ENCODE measurements around the gene DNAJC24.
A peak's percentile ranks its signal among the peaks of the same experiment; 100 is the strongest.
"Not testable (repeated sequence)": the region's sequence is repeated elsewhere in the genome, so short reads cannot be mapped to it uniquely, and the experiment has no call there.

DNAJC24 gene, protein sequence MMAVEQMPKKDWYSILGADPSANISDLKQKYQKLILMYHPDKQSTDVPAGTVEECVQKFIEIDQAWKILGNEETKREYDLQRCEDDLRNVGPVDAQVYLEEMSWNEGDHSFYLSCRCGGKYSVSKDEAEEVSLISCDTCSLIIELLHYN

DNA sequence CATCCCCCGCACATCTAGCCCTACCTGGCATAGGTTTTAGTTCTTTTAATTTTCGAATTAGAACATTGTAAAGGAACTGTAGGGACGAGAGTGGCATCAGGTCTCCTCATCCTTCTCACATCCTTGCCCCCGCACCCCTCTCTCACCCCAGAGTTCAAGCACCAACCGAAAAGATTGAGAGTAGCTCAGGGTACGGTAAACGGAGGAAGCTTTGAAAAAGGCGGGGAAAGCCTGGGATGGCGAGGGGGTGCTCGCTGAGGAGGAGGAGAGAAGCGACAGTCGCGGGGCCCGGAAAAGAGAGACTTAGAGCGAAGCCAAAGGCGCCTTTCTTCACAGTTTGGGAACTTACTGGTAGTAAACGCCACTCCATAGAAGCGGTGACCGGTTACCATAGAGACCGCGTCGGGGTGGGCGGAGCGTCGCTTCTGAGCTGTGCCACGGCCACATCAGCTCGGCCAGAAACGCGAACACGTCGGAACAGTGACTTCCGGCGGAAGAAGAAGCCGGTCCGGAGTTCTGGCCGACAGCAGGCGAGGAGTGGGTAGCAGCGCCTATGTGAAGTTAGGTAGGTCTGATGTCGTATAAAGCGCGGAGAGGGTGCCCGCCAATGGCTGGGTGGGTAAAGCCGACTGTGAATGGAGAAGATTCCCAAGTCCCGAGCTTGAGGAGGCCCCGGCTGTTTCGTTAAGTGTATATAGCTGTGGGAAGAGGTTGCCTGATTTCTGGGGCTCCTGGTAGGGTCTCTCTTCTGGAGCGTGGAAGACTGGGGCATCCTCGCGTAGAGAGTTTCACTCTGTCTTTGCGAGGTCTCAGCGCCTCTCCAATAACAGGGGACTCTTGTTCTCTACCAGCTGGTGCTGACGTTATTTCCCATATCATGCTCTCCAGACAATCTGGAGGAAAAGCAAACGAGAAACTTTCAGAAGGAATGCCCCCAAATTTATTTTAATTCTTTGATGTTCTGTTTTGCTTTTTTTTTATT lies at the start of gene DNAJC24, which contains the start of gene DCDC1:
DNAJC24 (plus strand) TSS at position 513 of the 982 bp plus-strand sequence. CDS start 889 bp downstream, outside the sequence.
DCDC1 (minus strand) TSS at position 392 of the 982 bp plus-strand sequence. CDS start 41,459 bp downstream, outside the sequence.
- peak; percentile 88 for DNase-seq (ENCODE audit: low read depth)

DNA sequence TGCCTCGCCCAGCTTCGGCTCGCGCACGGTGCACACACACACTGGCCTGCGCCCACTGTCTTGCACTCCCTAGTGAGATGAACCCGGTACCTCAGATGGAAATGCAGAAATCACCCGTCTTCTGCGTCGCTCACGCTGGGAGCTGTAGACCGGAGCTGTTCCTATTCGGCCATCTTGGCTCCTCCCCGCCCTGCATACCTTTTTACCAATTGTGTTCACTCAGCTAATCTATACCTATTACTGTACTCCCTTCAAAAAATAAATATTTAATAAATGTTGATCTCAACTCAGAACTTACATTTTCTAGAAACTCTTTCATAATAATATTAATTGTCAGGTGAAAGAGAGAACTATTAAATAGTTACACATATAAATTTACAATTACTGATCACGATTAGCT lies 48.2 kb upstream of the DNAJC24 start:
- not testable (repeated sequence) for DNase-seq (ENCODE audit: low read depth)

DNA sequence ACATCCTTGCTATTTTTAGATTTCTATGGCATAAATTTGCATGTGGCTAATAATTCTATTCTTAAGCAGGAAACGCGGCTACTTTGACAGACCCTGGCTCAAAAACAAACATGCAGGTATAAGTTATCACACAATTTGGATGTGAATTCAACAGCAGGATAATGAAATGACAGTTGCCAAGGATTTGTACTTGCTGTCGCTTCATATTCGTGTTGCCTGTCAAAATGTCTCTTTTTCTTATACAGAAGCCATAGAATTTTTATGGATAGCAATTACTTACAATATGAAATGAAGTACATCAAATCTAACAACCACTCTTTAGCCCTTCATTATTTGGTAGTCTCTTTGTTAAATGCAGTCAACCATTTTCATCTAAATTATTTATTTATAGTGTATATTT lies 46.5 kb upstream of the DNAJC24 start:
- DNase-seq (ENCODE audit: low read depth), result no peak

DNA sequence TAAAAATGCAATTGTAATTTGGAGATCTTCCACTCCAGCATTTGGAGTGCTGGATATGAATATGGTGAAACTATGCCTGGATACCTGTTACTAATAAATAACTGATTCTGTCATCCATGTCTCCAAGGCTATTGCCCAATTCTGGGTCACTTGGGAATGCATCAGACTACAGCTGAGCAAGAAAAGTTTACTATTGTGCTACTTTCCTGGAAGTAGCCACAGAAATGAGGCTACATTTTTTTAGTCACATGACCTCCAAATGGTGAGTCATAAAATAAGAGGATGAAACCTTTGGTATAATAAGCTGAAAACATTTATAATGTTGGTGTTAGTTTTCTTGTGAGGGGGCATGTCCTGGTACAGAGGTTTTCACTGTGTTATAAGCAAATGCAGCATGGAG lies 44.5 kb upstream of the DNAJC24 start:
- DNase-seq (ENCODE audit: low read depth), result peak; percentile 75

DNA sequence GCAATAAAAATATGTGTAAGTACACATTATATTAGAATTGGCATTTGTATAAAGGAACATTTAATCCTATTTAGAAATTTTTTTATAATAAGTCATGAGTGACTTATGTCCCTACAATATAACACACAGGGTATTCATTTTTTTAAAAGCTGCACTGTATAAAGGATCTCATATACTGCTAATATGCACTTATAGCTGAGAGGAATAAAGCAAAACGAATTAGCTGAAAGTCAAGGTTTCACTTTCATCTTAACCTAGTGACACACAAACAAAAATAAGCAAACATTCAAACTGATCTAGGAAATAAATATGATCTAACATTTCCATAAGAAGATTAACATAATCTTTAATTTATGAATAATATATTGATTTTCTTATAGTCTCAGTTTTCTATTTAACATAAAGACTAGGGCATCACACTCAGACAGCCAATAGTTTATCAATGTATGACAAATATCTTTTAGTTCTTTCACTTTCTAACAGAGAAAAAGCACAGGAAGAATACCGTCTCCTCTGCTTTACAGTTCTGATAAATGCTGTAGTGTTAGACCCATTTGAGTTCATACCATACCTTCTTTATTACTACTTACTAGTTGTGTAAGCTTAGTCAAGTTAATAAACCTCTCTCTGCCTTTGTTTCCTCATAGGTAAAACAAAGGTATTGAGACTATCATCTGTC lies 43.1 kb upstream of the DNAJC24 start:
- no peak for DNase-seq (ENCODE audit: low read depth)

DNA sequence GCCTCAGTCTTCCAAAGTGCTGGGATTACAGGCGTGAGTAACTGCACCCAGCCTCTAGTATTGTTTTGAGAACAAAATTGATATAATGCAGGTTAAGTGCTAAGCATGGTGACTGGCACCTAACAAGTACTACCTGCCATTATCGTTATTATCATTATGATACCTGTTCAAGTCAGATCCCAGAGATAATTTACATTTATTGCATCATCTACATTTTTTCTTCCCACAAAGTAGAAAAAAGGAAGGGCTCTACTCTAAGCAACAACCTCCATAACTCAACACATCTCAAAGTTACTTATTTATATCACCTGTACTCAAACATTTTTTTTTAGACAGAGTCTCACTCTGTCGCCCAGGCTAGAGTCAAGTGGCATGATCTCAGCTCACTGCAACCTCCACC lies 42.2 kb upstream of the DNAJC24 start:
- no peak for DNase-seq (ENCODE audit: low read depth)

DNA sequence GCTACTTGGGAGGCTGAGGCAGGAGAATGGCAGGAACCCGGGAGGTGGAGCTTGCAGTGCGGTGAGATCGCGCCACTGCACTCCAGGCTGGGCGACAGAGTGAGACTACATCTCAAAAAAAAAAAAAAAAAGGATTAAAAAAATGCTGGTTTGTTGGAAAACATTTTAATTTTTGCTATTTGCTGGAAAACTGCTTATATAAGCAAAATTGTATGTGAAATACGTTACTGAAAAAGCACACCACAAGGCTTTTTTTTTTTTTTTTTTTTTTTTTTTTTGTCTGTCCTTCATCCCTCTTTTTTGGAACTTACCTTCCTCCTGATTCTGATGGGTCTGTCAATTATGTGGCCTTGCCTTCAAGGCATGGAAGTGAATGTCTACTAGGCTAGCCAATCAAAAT lies 41.0 kb upstream of the DNAJC24 start:
- no peak for DNase-seq (ENCODE audit: low read depth)

DNA sequence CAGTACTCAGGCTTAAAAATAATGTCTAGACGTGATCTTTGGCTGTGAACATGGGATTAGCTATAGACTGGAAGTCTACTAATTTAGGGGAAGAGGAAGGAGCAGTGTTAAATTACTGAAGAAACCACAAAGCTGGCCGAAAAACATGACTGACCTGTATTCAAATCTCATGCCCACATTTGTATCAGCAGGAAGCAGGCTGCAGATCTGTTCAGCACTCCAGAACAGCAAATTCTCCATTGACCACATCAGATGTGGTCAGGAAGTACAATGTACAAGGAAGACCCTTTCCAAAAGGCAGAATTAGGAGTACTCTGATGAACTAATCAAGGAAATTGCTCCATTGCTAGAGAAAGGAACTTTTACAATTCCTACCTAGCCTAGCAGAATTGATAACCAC lies 31.9 kb upstream of the DNAJC24 start:
- DNase-seq (ENCODE audit: low read depth), result no peak

DNA sequence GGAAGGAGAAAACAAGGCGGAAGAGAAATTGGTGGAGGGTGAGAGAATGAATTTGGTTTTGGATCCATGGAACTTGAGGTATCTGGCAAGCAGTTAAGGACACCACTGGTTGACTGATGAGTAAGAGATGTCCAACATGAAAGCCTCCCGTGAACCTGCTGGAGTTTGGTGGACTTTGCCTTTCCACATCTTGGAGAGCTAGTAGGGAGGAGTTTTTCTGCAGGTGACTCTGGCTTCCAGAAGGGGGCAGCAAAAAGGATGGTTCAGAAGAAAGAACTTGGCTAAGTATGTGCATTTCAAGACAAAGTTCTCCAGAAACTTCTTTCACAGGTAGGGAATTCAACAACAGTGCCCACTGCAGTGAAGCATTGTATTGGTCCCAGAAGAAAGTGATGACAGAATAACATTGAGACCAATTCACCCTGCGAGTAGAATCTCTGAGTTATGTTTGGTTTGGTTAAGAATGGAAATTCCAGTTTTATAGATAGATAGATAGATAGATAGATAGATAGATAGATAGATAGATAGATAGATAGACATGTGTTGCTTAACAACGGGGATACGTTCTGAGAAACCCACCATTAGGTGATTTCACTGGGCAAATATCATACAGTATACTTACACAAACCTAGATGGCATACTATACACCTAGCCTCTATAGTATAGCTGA lies 28.6 kb upstream of the DNAJC24 start:
- peak; percentile 35 for DNase-seq (ENCODE audit: low read depth)

DNA sequence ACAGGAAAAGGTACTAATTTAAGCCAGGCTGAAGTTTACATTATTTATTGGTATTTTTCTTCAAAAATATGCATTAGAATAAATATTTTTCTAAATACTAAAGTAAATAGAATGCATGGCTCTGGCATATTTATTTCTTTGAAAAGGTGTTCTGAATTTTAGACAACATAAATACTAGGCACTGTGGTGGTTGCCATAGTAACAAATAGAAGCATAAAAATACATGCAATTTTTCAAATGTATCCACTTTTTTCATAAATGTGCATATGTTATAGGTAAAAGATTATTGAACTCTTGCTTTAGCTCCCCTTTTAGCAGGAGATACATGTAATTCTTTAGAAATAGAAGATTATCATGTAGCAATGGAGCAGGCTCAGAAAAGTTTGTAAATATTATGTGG lies 18.5 kb upstream of the DNAJC24 start:
- DNase-seq (ENCODE audit: low read depth), result no peak

DNA sequence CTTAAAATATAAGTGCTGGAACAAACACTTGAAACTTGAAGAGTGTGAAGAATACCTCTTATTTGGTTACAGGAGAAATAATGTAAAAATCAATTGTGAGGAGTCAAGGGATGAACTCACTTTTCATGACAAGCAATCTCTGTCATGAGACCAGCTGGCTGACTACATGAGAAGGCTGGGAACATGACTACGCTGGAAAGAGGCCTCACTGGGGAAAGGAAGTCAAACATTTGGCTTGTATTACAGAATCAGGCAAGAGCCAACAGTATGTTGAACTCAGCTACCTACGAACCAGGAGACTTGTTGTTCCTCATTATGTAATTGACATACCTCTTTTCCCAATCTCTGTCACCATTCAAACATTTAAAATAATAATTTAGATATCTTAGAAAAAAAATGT lies 14.5 kb upstream of the DNAJC24 start:
- no peak for DNase-seq (ENCODE audit: low read depth)

DNA sequence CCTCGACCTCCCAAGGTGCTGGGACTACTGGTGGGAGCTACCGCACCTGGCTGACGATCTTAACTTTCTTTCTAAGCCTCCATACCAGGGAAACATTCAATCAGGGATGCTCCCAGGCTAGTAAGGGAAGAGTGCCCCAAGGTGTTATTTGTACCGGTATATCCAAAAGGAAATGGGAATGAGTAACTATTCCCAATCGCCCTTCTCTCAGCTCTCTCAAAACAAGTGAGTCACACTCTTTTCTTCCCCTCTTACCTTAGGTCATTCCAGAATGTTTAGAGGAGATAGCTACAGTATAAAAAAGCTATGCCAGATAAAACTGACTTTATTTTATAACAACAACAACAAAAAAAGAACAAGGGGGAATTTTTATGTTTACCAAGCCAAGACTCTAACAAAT lies 13.8 kb upstream of the DNAJC24 start:
- no peak for DNase-seq (ENCODE audit: low read depth)

DNA sequence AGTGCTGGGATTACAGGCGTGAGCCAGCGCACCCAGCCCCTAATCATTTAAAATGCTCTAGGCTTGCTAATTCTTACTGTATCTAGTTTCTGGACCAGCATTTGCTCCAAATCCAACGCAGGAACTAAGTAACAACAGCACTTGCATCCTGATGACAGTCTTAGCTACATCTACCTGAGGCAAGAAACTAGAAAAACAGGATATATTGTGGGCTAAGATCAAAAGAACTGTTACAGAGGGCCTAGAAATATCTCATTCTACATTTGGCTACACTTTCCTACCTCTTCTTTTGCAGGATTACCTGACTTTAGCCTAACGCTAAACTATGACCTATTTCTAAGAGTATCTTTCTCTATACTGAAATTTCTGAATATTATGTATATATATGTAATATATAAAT lies 7.9 kb upstream of the DNAJC24 start:
- DNase-seq (ENCODE audit: low read depth), result no peak

DNA sequence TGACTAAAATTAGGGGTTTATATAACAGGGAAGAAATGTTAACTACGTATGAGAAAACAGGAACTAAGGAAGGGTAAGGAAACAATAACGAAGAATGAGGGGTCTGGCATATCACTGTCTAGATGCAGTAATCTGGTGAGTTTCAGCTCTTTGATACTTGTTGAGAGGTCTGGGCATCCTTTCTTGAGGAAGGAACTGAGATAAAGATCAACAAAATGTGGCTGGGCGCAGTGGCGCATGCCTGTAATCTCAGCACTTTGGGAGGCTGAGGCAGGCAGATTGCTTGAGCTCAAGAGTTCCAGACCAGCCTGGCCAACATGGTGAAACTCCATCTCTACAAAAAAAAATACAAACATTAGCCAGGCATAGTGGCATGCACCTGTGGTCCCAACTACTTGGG lies 2.9 kb upstream of the DNAJC24 start:
- no peak for DNase-seq (ENCODE audit: low read depth)

DNA sequence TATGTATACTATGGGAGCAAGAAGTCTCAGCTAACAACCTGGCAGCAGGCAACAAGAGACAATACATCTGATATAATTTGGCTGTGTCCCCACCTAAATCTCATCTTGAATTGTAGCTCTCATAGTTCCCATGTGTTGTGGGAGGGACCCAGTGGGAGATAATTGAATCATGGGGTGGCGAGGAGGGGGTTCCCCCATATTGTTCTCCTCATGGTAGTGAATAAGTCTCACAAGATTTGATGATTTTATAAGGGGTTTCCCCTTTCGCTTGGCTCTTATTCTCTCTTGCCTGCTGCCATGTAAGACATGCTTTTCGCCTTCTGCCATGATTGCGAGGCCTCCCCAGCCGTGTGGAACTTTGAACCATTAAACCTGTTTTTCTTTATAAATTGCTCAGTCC lies 6.2 kb downstream of the DNAJC24 start:
- no peak for DNase-seq (ENCODE audit: low read depth)

DNA sequence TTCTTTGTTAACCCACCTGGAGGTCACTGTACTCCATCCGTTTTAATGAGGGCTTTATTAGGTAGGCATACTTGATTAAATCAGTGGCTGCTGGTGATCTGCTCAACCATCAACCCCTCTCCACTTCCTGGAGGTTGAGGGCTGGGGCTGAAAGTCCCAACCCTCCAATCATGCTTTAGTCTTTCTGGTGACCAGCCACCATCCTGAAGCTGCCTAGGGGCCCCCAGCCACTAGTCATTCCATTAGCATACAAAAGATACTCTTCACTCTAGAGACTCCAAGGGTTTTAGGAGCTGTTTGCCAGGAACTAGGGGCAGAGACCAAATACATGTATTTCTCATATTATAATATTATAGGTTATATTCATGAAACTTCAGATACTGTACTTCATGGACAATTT lies 13.5 kb downstream of the DNAJC24 start:
- no peak for DNase-seq (ENCODE audit: low read depth)

DNA sequence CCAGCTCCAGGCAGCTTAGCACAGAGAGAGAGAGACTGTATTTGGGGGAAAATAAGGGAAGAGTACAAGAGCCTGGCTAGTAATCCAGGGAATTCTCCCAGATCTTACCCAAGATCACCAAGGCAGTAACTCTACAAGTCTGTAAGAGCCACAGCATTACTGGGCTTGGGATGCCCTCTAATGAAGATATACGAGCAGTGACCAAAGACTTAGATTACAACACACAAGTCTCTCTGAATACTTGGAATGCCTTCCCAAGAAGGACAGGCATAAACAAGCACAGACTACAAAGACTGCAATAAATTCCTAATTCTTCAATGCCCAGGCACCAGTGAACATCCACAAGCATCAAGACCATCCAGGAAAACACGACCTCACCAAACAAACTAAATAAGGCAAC lies 17.7 kb downstream of the DNAJC24 start:
- peak; percentile 79 for DNase-seq (ENCODE audit: low read depth)

DNA sequence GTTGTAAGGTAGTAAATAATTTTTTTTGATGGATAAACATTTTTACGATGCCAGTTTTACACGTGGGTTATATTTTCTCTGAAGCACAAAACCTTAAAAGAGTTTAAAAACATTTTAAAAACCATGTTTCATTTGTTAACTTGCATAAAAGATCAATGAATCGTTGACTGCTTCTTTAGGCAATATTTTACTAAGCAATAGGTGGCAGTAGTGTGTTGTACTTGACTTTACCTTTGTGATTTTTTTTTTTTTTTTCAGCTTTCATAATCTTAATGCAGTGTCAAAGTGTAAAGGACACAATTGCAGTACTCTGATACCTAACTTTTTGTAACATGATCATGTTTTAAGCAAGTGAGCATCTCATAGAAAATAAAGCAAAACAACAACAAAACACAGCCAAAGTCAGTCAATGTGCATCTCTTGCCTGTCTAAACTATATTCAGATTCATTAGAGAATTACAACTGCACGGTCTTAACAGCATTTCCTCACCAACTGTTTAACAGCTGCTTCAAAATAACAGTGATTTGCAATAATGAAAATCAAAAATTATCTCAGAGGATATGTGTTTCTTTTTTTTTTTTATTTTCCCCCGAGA lies 27.7 kb downstream of the DNAJC24 start:
- DNase-seq (ENCODE audit: low read depth), result peak; percentile 21

DNA sequence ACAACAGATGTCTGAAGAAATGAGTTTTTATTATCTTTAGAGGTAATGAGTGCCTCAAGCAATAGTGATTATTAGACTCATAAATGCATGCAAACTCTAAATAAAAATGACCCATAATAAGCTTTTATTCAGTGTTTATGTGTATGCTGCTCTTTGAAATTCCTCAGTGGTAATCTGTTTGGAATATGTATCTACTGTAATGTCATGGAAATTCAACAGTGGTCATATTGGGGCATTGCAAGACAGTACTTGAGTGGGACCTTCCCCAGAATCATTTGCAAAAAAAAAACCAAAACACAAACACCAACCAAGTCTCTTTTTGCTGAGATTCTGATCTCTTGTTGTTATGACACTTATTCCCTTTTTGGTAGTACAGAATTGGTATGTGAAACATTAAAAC lies 35.0 kb downstream of the DNAJC24 start:
- no peak for DNase-seq (ENCODE audit: low read depth)

DNA sequence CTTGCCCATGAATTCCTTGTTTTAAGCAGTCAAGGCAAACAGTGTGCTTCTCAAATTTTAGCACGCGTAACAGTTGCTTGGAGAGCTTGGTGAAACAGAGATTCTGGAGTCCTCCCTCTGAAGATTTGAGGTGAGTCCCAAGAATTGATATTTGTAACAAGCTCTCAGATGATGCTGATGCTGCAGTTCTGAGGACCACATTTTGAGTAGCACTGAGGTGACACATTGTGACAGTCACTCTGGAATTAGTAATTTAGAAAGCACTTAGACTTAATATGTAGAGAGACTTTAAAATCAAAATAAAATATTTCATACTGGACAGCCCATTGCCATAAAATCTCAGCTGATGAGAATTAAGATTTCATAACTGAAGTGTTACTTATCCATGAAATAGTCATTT lies 38.5 kb downstream of the DNAJC24 start:
- DNase-seq (ENCODE audit: low read depth), result no peak

DNA sequence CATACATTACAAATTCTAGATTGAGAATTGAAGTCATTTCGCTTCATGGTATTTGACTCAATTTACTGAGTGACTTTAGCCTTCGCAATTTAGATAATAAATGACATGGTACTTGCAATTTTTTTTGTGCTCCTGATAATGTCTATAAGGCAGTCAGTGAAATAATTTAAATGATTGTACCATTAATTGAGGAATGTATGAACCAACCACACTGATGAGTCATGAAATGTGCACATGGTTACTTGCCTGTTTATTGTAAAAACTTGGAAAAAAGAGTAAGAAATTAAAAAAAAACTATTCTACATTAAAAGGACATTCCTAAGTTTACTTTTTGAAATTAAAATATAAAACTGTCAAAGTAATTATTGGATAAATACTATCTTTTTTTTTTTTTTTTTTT lies 43.3 kb downstream of the DNAJC24 start:
- DNase-seq (ENCODE audit: low read depth), result peak; percentile 69

DNA sequence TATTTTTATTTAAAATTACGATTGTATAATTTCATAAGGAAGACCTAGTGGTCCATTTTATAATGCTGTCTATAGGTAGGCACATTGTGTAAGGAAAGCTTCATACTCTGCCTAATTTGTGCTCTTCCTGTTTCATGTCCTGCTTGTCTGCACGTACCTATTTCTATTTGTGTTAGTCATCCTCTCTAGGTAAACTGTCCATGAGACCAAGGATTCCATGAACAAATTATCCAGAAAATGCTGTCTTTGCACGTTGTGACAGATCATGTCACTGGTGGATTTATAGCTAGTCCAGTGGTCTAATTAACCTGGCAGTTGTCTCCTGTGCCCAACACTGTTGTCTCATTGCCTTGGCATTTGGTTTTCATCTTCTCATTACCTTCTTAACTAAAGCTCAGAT lies 44.7 kb downstream of the DNAJC24 start:
- DNase-seq (ENCODE audit: low read depth), result no peak
